Dermis blood vessel endothelial cell (primary cell): Measurements from ENCODE around the gene BHLHE41. TPM values are rescaled to one million over a fixed set of nuclear protein-coding genes. Genes with fewer than 3 reads are reported as not detected.

Experiments used
- DNase-seq: peaks from one replicate; pipeline ENCODE4 v3.0.0; 2010
- total RNA-seq: library from RNA; depleted of rRNA; stranded (reverse); fragments of >200 nt; gene quantifications from 2 replicates; pipeline ENCODE4 v1.2.3, GENCODE V29; 2014

Gene BHLHE41
- total RNA-seq, 1 donor from 2014 or later: 0.85 TPM

- DNase-seq: no peak
Observed at GRCh38 chr12:26133521-26133920, 8.7 kb upstream of the BHLHE41 start.

- no peak for DNase-seq
Observed at GRCh38 chr12:26132866-26133265, 8.0 kb upstream of the BHLHE41 start.

DNA sequence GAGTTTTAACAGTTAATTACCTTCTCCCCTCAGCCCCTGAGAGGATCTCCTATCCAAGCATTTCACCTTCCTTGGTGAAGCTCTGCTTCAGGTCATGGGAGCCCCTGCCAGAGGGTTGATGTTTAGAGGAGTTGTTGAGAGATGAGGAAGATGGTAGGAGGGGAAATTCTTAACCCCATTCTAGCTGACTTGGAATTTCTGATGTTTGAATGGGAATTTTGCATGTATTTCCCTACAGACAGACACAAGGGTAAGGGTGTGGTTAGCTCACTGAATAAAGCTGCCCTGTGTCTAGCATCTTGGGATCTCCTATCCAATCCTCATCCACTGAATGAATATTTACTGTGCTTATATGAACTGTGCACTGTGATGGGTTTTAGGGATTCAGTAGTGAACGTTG, 7.1 kb upstream of the BHLHE41 start:
- no peak for DNase-seq

GRCh38 chr12:26130728-26131127, 5.9 kb upstream of the BHLHE41 start:
- DNase-seq: no peak

DNA sequence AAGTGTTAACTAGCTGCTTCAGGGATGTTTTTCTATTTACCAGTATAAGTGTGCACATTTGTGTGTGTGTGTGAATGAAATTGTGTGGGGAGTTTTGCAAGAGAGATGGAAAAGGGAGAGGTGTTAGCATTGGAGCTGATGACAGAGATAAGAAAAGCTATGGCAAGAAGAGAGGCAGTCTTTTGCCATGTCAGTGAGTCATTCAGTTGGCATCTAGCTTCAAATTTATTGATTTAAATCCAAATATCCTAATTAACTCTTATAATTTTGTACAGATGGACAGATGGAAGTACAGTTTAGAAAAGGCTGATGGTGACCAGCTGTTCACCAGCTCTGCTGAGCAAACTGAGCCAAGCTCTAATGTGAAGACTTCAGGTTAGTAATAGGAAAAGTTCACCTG, 3.3 kb upstream of the BHLHE41 start:
- DNase-seq: no peak

GRCh38 chr12:26127404-26127803, 2.6 kb upstream of the BHLHE41 start:
- no peak for DNase-seq

- peak; percentile 82 for DNase-seq
Observed at GRCh38 chr12:26126340-26127284, 1.8 kb upstream of the BHLHE41 start.

DNA sequence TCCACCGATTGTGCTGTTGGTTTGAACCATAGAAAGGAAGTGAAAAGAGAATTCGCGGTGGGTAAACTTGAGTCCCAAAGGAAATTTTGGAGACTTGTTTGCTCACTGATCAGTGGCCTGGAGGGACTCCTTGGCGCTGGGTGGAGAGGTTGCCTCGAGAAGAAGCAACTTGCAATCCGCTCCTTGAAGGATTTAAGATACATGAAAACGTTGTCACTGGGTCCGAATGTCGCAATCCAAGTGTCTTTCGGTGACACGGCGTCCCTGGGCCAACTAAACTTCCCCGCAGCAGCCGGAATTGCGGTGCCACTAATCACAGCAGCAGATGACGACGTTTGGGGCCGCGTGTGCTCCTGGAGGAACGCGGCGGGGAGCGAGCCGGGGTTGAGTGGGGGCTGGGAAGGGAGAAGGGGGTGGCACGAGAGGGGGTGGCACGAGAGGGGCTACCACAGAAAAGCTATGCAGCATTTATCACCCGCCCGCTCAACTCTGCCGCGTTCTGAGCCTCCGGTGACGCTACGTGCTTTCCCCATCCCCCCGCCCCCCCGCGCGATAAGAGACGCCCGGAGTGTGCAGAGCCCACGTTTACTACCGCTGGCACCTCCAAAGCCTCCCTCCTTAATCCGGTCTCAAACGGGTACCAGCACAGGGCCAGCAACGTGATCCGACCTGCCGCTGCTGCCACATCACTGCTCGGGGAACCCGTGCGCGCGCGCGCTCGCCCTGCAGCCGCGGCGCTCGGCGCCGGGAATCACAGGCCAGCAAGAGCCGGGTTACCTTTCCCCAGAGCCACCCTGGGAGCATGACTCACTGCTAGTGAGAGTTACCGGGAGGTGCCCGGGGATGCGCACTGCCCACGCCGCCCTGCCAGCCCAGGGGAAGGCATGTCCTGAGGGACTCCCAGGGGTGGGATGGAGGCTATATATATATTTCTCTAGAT, 833 bp upstream of the BHLHE41 start:
- peak; percentile 73 for DNase-seq

DNA sequence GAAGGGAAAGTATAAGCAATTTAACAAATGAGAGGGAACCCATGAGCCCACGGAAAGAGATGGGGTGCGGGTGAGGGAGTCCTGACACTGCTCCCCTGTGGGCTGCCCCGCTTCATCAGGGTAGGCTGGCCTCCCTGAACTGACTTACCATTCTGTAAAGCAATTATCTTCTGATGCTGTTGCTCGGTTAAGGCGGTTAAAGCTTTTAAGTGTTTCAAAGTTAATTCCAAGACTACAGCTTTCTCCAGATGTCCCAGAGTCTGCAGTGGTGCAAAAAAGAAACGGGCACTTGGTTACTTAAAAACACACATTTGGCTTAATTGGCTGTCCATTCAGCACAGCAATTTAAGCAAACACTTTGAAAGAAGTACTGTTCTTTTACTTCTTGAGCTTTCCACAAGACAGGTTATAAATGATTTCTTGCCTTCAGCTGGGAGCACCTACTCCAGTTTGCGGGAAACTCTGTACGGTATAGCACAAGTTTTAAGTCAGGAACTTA, 1.3 kb downstream of the BHLHE41 start:
- peak; percentile 21 for DNase-seq

DNA sequence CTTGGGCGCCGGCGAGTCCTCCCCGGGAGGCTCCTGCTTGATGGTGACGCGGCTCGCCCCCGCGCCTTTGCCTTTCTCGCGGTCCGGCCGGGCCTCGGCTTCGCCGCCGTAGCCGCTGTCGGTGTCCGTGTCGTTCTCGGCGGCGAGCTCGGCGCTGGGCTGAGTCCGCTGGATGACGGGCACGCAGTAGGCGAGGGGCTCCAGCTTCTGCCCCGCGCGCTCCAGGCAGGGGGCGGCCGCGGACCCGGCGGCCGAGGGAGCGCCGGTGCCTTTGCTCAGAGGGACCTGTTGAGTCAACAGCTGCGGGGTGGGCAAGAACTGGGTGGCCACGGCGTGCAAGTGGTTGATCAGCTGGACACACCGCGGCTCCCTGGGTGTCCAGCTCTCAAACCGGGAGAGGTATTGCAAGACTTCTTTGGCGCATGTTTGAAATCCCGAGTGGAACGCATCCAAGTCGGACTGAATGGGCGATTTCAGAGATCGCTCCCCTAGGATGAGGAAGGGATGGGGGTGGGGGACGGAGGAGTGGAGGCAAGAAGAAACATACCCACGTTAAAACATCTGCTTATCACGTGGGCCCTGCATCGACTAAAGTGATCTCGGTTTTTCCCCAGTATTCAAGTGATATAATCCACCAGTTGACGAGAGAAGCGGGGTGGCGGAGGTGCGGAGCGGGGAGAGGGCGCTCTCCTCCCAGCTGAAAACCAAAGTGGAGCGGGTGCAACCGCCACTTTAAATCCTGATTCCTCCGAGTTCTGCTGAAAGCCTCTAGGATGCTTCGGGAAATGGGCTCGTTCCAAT, 2.0 kb downstream of the BHLHE41 start:
- peak; percentile 67 for DNase-seq

DNA sequence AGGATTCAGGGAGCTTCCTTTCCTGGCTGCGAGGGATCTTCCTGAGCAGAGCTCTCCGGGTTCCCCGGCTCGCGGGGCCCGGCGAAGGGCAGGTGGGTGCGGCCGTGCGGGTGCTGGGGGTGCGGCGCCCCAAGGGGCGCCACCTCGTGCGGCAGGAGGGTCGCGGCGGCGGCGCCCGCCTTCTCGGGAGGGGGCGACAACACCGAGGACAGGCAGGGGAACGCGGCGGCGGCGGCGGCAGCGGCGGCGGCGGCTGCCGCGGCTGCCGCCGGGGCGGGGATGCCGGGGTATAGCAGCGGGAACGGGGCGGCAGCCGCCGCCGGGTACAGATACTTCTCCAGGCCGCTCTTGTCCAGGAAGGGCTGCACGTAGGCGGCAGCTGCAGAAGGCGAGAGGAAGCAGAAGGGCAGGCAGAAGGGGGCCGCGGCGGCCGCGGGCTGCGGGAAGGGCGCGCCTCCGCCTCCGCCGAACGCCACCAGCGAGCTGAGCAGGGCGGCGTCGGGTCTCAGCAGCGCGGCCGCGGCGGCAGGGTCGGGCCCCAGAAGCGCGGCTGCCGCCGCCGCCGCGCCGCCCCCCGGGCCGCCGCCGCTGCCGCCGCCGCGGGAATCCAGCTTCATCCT, 2.7 kb downstream of the BHLHE41 start:
- DNase-seq: peak; percentile 44

DNA sequence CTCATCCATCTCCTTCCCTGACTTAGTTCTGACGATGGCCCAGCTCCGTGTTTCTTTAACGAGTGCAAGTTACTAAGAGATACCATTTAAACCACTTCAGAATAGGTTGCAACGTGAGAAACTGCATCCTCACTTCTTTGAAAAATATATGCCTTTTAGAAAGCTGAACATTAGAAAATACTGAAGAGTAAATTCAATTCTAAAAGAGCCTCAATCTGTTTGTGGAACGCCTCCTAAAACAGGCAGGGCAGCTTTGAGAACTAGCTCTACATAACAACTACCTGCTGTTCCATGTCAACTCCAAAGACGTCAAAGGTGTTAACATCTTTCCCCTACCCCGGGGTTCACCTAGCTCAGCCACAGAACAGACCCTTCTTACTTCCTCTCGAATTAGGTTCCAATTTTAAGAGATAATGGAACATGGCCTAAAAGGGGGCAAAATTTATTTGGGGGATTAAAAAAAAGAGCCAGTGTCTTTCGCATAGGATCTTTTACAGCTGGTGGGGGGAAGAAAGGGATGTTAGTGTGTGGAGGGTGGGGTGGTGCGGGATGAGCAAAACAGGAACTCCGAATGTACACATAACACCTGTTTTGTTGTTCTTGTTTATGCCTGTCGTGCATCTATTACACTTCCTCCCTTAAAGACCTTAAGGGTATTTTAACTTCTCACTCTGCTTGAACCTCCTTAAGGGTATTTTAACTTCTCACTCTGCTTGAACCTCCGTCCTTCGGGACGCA, 3.3 kb downstream of the BHLHE41 start:
- no peak for DNase-seq

- DNase-seq: no peak
Observed at GRCh38 chr12:26120561-26121274, 4.1 kb downstream of the BHLHE41 start.

GRCh38 chr12:26119391-26119989, 5.3 kb downstream of the BHLHE41 start:
- peak; percentile 78 for DNase-seq

DNA sequence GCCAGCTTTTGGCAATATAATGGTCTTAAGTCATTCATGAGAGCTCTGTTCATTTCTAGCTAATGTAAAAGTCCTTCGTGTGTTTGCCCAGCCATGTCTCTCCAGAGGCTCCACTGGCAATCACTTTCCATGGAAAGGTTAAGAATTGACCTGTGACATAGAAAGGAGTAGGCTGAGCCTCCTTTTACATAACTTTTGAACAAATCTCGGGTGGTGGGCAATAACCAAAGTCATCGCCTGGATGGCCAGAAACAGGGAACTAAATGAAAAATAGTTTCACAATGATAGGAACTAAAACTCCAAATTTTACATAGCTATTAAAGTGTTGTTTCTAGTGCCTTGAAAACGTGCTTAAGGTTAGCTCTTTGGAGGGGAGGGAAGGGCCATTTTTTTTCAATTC, 6.5 kb downstream of the BHLHE41 start:
- DNase-seq: no peak

DNA sequence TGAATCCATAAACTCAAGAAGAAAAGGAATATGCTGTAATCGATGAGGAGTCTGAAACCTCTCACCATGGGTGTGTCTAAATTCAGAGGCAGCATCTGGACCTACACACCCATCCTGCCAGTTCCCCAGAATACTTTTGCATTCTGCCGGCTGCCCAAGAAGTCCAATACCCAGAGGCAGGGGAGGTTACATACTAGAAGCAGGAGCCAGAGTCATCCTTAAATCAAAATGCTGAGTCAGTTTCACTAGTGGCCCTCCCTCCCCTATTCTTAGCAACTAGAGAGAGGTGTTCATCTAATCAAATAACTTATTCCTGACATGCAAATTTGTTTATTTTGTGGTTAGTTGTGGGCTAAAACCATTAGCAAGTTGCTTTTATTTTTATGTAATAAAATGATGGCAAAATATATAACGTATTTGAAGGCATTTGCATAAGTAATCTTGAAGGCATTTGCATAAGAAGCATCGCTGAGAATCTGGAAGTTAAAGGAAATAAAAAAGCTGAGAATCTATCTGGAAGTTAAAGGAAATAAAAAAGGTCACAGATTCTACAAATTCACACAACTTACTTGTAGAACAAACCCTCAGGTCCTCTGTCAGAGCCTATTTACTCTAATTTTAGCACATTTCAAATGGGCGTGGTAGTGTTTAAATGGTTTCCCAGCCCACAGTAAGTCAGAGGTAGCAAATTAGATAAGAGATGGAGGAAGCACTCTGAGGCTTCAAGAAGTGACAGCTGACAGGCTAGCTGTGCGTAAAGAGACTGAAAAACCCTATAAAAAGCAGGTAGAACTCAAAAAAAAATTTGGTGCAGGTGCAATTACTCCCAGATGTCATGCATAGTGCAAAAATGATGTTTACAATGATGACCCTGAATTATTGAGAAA, 7.8 kb downstream of the BHLHE41 start:
- DNase-seq: no peak

GRCh38 chr12:26114720-26115401, 10.0 kb downstream of the BHLHE41 start:
- DNase-seq: no peak
